Panc1 (cell line): ENCODE results near the gene FAIM.
"Not testable (repeated sequence)": the region's sequence is repeated elsewhere in the genome, so short reads cannot be mapped to it uniquely, and the experiment has no call there.

ENCODE experiments used
- CTCF ChIP-seq: fragments of 450-650 bp; IDR thresholded peaks from 2 replicates; pipeline ENCODE4 v1.5.1; 2017; ENCODE audit warnings: mild to moderate bottlenecking
- POLR2AphosphoS5 ChIP-seq: IDR thresholded peaks from 2 replicates; pipeline ENCODE4 v1.6.1; 2012; ENCODE audit warnings: mild to moderate bottlenecking, low read depth, low read length, moderate library complexity
- REST ChIP-seq, 2 experiments: IDR thresholded peaks; 2 replicates each; pipeline ENCODE4 v1.6.1; 2011 to 2012; ENCODE audit warnings: low read depth in 2 of 2, control low read depth in 1 of 2, low read length in 1 of 2, mild to moderate bottlenecking in 1 of 2, moderate library complexity in 1 of 2; ENCODE audit not compliant: insufficient read depth in 1 of 2
- SIN3A ChIP-seq: IDR thresholded peaks from 2 replicates; pipeline ENCODE4 v1.6.1; 2012; ENCODE audit warnings: low read depth, mild to moderate bottlenecking, low read length, moderate library complexity, borderline replicate concordance; ENCODE audit not compliant: insufficient read depth
- TCF7L2 ChIP-seq: IDR thresholded peaks from 2 replicates; pipeline ENCODE4 v1.6.1; 2011; ENCODE audit warnings: mild to moderate bottlenecking, low read depth, low read length, inconsistent platforms

GRCh38 chr3:138569624-138570023, 38.9 kb upstream of the FAIM start:
- TF ChIP-seq CTCF; POLR2AphosphoS5; TCF7L2; REST (IDR thresholded peaks at IDR 0.05; ENCODE audit: insufficient read depth in 1 of 2, low read depth in 2 of 2, low read length in 1 of 2); SIN3A: not testable (repeated sequence)
